Stimulated activated naive CD8-positive, alpha-beta T cell treated with anti-CD3 and anti-CD28 coated beads, Interleukin-15, amount 100 ng/mL, for 72 hours (primary cell): ENCODE measurements around the gene ZC2HC1C.
A peak's percentile ranks its signal among the peaks of the same experiment; 100 is the strongest.
"Not testable (repeated sequence)": the region's sequence is repeated elsewhere in the genome, so short reads cannot be mapped to it uniquely, and the experiment has no call there.

ENCODE experiments used
- ATAC-seq: fragments of 150-1000 bp; cut with Tn5 transposase; 2 replicates; pipeline ENCODE4 v1.10.0; 2021; ENCODE audit warnings: mild to moderate bottlenecking, moderate library complexity
- DNase-seq, 2 donors: peaks; one replicate each; pipeline ENCODE4 v3.0.0; 2021 to 2022
- H3K27ac Mint-ChIP-seq, 2 donors: one replicate each; pipeline ENCODE4 v1.8.0; 2022; ENCODE audit warnings: mild to moderate bottlenecking in 2 of 2, mixed read lengths in 2 of 2, moderate library complexity in 2 of 2
- H3K27me3 Mint-ChIP-seq: one replicate; pipeline ENCODE4 v1.8.0; 2022; ENCODE audit warnings: mixed read lengths
- H3K4me1 Mint-ChIP-seq: one replicate; pipeline ENCODE4 v1.8.0; 2022; ENCODE audit warnings: mild to moderate bottlenecking, mixed read lengths
- H3K4me3 Mint-ChIP-seq, 2 donors: one replicate each; pipeline ENCODE4 v1.8.0; 2022; ENCODE audit warnings: mild to moderate bottlenecking in 2 of 2, mixed read lengths in 2 of 2, moderate library complexity in 1 of 2
- H3K9me3 Mint-ChIP-seq, 2 donors: one replicate each; pipeline ENCODE4 v1.8.0; 2022; ENCODE audit warnings: mixed read lengths in 2 of 2

ZC2HC1C gene

DNA sequence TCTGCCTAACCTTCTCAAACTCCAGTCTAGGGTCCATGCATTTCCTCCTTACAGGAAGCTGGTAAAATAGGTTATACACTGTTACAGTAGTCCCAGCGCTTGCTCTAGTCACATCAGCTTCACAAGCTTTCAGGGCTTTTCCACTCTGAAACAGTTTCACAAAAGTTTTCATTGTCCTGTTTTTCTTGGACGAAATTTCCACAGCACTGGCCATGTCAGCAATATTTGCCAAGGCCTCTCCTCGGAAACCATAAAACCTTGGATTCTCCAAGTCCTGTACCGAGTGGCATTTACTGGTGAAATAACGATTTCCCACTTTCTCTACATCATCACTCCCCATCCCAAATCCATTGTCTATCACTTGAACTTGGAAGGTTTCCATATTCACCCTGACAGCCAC lies 20.3 kb upstream of the ZC2HC1C start:
- H3K4me1 Mint-ChIP-seq, result peaks cover 93% of the 10 kb centered on the region
- no peaks in the 10 kb centered on the region for H3K9me3 Mint-ChIP-seq
- ATAC-seq (no peak), DNase-seq (no peak)
- H3K27ac Mint-ChIP-seq, result no peak overlapping the region
- no peak overlapping the region for H3K4me3 Mint-ChIP-seq
- H3K27me3 Mint-ChIP-seq, result no peaks in the 10 kb centered on the region

DNA sequence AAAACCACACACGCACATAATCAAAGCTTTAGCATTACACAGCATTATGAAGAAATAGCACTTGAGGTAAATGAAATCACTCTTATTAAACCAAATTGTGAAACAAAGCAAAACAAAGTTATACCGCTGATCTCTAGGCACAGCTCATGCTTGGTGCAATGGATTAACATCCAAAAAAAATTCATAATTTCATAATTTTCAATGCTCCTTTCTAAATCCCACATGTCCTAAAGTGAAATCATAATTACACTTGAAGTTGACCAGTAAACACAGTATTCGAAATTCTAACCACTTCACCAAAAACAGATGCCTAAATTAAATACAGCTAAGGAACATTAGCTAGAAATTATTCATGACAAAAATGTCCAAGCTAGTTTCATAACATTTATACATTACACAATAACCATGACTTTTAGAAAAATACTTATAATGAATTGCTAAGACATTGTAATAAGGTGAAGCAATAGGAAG lies 19.7 kb upstream of the ZC2HC1C start:
- DNase-seq (no peak), ATAC-seq (no peak)
- no peaks in the 10 kb centered on the region for H3K9me3 Mint-ChIP-seq
- H3K4me1 Mint-ChIP-seq, result peaks cover 91% of the 10 kb centered on the region
- peak overlapping the region; percentile 89 to 92 for H3K4me3 Mint-ChIP-seq
- no peaks in the 10 kb centered on the region for H3K27me3 Mint-ChIP-seq
- peak overlapping the region; percentile 54 to 87 for H3K27ac Mint-ChIP-seq

DNA sequence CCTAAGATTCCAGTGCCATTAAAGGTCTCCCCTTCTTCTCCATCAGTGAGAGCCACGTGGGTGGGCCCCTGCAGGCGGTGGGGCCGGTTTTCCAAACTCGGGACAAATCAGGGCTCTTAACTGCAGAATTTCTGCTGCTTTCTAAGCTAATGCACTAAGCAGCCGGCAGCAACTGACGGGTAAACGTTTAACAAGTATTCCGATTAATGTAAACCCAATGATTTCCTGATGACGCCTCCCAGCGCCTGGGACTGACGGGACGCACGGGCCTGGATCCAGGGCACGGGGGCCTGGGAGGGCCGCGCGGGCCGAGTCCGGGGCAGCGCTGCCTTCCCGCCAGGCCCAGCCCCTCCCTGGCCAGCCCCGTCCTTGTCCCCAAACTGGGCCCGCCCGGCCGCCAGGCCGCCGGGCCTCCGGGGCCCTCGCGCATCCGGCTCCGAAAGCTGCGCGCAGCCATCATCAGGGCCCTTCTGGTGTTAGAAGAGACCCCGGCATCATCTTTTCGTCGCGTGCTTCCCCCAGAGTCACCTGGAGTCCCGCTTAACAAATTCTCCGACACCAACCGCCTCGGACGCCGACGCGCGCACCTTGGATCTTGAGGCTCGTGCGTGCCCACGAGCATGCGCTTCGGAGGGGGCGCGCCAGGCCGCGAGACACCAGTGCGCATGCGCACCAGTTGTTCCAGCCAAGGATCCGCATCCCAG lies 18.4 kb upstream of the ZC2HC1C start, which contains the start of gene MLH3:
MLH3 (minus strand) TSS at position 616 of the 704 bp plus-strand sequence. CDS start 1,812 bp downstream, outside the sequence.
- peak within 1 kb of the TSS; percentile 89 to 92 for H3K4me3 Mint-ChIP-seq
- H3K27me3 Mint-ChIP-seq, result no peaks in the 10 kb centered on the region
- ATAC-seq (peak; percentile 88), DNase-seq (peak; percentile 73 to 80)
- peak within 1 kb of the TSS; percentile 97 to 99 for H3K27ac Mint-ChIP-seq
- peaks cover 86% of the 10 kb centered on the region for H3K4me1 Mint-ChIP-seq
- no peaks in the 10 kb centered on the region for H3K9me3 Mint-ChIP-seq

DNA sequence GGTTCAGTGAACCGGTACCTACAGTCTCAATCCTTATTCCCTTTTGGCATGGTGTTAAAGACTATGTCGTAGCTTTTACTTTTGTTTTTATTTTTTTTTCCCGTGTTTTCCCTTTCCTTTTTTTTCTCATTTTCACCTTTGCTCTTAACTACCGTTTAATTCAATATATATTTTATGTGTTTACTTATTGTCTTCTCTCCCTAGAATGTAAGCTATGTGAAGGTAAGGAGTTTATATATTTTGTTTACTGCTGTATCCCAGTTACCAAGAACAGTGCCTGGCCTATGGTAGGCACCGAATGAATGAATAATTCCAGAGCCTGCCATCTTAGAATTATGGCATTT lies 17.9 kb upstream of the ZC2HC1C start:
- H3K4me3 Mint-ChIP-seq, result peak overlapping the region; percentile 89 to 92
- H3K4me1 Mint-ChIP-seq, result peaks cover 82% of the 10 kb centered on the region

DNA sequence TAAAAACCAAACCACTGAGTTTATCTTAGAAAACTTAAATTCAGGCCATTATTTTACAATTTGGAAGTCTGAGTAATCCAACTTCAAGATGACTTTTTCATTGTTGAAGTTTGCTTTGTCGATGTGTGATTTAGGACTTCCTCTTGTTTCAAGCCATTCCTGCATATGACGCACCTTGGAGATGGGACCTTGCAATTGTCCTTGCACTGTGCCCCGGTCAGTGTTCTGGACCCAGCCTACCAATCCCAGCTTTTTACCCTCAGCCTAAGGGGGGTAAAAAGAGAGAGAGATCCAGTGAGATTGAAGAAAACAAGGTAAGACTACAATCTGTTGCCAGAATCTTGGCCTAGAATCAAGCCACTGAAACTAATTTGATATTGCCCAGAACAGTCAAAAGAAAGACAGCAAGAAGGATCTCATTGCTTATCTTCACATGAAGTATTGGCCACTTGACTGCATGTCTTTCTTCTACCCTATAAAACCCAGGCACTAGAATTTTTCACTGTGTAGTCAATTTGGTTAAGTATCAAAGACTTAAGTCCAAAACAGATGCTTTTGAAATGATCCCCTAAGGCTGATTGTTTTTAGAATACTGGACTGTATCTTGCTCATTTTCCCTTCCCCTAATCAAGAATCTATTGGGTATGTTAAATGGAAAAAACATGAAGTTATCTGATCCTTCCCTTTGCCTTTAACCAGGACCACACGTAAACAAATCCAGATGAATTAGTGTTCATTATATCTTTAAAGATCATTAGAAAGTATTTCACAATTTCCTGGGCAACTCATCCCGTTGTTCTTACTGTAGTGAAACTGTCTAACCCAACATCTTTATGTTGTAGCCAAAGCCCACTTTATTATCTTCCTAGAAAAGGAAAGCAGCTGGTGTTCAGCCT lies 15.8 kb upstream of the ZC2HC1C start:
- ATAC-seq (no peak), DNase-seq (no peak)
- no peak overlapping the region for H3K4me3 Mint-ChIP-seq
- no peak overlapping the region for H3K27ac Mint-ChIP-seq
- H3K27me3 Mint-ChIP-seq, result no peaks in the 10 kb centered on the region
- H3K4me1 Mint-ChIP-seq, result peaks cover 65% of the 10 kb centered on the region
- no peaks in the 10 kb centered on the region for H3K9me3 Mint-ChIP-seq

More for the DNA sequence above, 17.9 kb upstream of the ZC2HC1C start:
- Mint-ChIP-seq H3K9me3 (no peaks in the 10 kb centered on the region), H3K27ac (peak overlapping the region; percentile 97 to 99), H3K27me3 (no peaks in the 10 kb centered on the region)
- ATAC-seq, result no peak
- no peak for DNase-seq

DNA sequence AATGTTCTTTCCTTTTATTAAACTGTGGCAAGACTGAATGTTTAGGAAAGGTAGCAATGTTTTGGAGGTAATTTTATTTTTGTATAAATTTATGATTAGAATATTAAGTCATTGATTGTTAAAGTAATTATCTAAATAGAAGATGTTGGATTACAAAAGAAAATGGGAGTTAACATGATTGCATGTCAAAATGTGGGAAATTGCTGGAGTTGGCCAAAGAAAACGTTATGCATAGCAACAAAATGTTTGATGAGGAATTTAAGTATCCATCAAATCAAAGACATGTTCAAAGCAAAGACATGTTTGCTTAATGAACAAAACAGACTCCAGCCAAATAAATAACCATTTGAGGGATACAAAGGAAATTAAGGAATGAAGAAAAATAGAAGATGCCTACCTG lies 15.0 kb upstream of the ZC2HC1C start:
- H3K4me3 Mint-ChIP-seq, result no peak overlapping the region
- ATAC-seq, result no peak
- peaks cover 62% of the 10 kb centered on the region for H3K4me1 Mint-ChIP-seq
- no peak for DNase-seq
- no peak overlapping the region for H3K27ac Mint-ChIP-seq
- H3K9me3 Mint-ChIP-seq, result no peaks in the 10 kb centered on the region
- H3K27me3 Mint-ChIP-seq, result no peaks in the 10 kb centered on the region

DNA sequence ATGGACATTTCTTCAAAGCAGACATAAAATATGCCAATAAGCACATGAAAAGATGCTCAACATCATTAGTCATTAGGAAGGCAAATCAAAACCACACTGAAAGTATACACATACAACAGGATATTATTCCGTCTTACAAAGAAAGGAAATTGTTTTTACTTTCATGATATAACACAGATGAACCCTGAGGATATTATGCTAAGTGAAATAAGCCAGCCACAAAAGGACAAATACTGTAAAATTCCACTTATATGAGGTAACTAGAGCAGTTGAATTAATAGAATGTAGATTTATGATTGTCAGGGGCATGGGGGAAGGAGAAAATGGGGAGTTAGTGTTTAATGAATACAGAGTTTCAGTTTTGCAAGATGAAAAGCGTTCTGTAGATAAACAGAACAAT lies 9.8 kb upstream of the ZC2HC1C start:
- no peak overlapping the region for H3K4me3 Mint-ChIP-seq
- ATAC-seq, result no peak
- no peak for DNase-seq
- H3K4me1 Mint-ChIP-seq, result peaks cover 42% of the 10 kb centered on the region
- no peak overlapping the region for H3K27ac Mint-ChIP-seq
- H3K27me3 Mint-ChIP-seq, result no peaks in the 10 kb centered on the region
- no peaks in the 10 kb centered on the region for H3K9me3 Mint-ChIP-seq

DNA sequence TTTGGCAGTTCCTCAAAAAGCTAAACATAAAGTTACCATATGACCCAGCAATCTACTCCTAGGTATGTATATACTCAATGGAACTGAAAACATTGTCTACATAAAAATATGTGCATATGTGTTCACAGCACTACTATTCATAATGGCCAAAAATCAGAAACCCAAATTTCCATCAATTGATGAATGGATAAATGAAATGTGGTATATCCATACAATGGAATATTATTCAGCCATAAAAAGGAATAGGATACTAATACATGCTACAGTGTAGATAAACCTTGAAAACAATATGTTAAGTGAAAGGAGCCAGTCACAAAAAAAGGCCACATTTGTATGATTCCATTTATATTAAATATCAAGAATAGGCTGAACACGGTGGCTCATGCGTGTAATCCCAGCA lies 9.0 kb upstream of the ZC2HC1C start:
- peaks cover 39% of the 10 kb centered on the region for H3K4me1 Mint-ChIP-seq
- no peak overlapping the region for H3K4me3 Mint-ChIP-seq

DNA sequence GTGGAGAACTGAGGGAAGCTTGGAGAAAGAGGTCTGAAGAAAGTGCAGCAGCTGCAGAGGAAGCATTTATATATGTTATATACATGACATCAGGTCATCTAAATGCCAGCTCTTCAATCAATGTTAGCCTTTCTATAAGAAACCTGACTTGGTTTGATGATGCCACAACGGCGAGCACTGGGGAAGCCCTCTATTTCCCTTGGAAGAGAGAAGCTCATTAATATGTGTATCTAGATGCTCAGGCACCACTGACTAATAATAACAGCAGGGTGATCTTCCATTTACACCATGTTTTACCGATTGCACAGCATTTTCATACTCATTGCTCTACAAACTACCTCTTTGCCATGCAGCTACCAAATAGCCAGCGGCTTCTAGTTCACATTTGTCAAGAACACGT lies 6.4 kb upstream of the ZC2HC1C start:
- peaks cover 29% of the 10 kb centered on the region for H3K4me1 Mint-ChIP-seq
- no peaks in the 10 kb centered on the region for H3K9me3 Mint-ChIP-seq
- peak overlapping the region; percentile 96 to 99 for H3K4me3 Mint-ChIP-seq
- peak overlapping the region; percentile 95 to 98 for H3K27ac Mint-ChIP-seq
- peak; percentile 29 for ATAC-seq
- H3K27me3 Mint-ChIP-seq, result no peaks in the 10 kb centered on the region
- no peak for DNase-seq

More for the DNA sequence above, 9.0 kb upstream of the ZC2HC1C start:
- Mint-ChIP-seq H3K9me3 (no peaks in the 10 kb centered on the region), H3K27me3 (no peaks in the 10 kb centered on the region), H3K27ac (no peak overlapping the region)
- no peak for DNase-seq
- ATAC-seq, result no peak

DNA sequence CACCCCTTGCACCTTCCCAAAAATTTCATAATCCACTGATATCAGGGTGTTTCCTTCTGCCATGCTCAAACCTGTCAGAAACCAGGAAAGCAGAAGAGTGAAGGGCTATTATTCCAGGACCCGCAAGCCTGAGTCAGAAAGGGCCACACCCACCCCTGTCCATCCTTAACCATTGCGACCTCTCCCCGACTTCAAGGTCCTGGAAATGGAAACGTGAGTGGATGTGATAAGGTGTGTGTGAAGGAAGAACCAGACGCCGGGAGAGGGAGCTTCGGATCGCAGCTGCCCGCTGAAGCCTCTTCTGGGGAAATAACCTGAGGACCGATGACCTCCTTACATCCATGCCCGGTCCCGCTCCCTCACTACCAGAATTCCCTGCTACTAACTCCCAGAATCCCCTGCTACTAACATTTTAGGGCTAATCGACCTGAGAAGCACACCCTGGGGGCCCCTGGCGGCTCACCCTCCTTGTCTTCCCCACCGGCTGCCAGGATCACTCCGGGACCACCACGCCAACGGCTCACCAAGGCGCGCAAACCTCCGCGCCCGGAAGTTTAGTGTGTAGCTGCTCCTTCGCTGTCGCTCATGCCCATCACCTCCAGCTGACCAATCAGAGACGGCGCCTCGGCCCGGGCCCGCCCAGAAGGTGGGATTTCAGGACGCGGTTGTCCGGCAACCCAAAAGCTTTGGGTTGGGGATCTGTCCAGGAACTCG lies 5.8 kb upstream of the ZC2HC1C start, which contains the start of gene ACYP1:
ACYP1 (minus strand) TSS at position 534 of the 714 bp plus-strand sequence; CDS start at position 63, 471 bp downstream.
- ATAC-seq, result peak; percentile 99
- Mint-ChIP-seq H3K9me3 (no peaks in the 10 kb centered on the region), H3K27ac (peak within 1 kb of the TSS; percentile 95 to 98), H3K27me3 (no peaks in the 10 kb centered on the region), H3K4me3 (peak within 1 kb of the TSS; percentile 96 to 99), H3K4me1 (peaks cover 29% of the 10 kb centered on the region)
- DNase-seq, result peak; percentile 89 to 91

DNA sequence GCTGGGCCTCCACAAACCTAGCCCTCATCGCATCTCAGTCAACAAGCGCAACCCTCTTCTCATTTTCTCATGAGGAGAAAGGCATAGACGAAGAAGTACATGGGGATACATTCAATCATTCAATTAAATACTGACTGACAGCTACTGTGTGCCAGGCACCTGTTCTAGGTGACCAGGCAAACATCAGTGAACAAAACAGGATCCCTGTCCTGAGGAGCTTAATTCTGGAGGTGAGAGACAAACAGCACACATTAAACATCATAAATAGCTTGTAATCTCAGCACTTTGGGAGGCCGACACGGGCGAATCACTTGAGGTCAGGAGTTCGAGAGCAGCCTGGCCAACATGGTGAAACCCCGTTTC lies 5.3 kb upstream of the ZC2HC1C start:
- no peaks in the 10 kb centered on the region for H3K27me3 Mint-ChIP-seq
- peak overlapping the region; percentile 96 to 99 for H3K4me3 Mint-ChIP-seq
- H3K9me3 Mint-ChIP-seq, result no peaks in the 10 kb centered on the region
- ATAC-seq (peak; percentile 44), DNase-seq (no peak)
- H3K4me1 Mint-ChIP-seq, result peaks cover 29% of the 10 kb centered on the region
- H3K27ac Mint-ChIP-seq, result peak overlapping the region in 1 of 2 donors; percentile 98

DNA sequence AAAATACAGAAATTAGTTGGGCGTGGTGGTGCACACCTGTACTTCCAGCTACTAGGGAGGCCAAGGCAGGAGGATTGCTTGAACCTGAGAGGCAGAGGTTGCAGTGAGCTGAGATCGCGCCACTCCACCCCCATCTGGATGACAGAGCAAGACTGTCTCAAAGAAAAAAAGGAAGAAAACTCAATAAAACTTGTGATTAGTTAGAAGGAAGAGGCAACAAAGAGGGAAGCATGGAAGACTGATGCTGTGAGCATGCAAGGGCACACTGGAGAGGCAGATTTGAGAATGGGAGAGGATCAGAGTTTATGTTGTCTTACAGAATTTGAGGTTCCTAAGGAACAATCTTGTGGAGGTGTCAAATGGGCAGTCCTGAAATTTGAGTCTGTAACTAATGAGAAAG lies 2.8 kb upstream of the ZC2HC1C start:
- Mint-ChIP-seq H3K4me3 (no peak overlapping the region), H3K27ac (no peak overlapping the region), H3K27me3 (no peaks in the 10 kb centered on the region), H3K4me1 (peaks cover 22% of the 10 kb centered on the region), H3K9me3 (no peaks in the 10 kb centered on the region)
- ATAC-seq (no peak), DNase-seq (no peak)

DNA sequence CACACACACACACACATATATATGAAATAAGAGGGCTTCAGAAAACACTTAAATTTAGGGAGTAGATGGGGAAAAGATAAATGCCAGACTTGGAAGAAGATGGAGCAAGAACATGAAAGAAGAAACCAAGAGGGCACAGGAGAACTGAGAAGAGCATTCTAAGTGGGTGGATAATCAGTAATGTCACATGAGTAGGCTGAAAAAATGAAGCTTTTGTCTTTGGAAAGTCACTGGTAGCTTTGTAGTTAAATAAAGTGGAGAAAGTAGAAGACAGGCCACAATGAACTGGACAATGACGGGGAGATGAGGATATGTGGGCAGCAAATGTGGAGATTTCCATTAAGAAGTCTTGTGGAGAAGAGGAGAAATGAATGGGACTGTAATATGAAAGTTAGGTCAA lies 2.2 kb upstream of the ZC2HC1C start:
- no peak overlapping the region for H3K27ac Mint-ChIP-seq
- no peak overlapping the region for H3K4me3 Mint-ChIP-seq
- H3K27me3 Mint-ChIP-seq, result no peaks in the 10 kb centered on the region
- H3K9me3 Mint-ChIP-seq, result no peaks in the 10 kb centered on the region
- ATAC-seq, result no peak
- DNase-seq, result no peak
- H3K4me1 Mint-ChIP-seq, result peaks cover 22% of the 10 kb centered on the region

DNA sequence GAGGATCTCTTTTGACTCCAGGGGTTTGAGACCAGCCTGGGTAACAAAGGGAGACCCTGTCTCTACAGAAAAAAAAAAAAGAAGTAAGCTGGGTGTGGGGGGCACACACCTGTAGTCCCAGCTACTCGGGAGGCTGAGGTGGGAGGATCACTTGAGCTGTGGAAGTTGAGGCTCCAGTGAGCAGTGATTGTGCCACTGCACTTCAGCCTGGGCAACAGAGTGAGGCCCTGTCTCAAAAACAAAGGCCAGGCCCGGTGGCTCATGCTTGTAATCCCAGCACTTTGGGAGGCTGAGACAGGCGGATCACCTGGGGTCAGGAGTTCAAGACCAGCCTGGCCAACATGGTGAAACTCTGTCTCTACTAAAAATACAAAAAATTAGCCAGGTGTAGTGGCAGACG lies 1.7 kb upstream of the ZC2HC1C start:
- not testable (repeated sequence) for DNase-seq, H3K9me3 Mint-ChIP-seq, ATAC-seq, H3K27ac Mint-ChIP-seq, H3K4me3 Mint-ChIP-seq, H3K27me3 Mint-ChIP-seq
- peaks cover 19% of the 10 kb centered on the region for H3K4me1 Mint-ChIP-seq

DNA sequence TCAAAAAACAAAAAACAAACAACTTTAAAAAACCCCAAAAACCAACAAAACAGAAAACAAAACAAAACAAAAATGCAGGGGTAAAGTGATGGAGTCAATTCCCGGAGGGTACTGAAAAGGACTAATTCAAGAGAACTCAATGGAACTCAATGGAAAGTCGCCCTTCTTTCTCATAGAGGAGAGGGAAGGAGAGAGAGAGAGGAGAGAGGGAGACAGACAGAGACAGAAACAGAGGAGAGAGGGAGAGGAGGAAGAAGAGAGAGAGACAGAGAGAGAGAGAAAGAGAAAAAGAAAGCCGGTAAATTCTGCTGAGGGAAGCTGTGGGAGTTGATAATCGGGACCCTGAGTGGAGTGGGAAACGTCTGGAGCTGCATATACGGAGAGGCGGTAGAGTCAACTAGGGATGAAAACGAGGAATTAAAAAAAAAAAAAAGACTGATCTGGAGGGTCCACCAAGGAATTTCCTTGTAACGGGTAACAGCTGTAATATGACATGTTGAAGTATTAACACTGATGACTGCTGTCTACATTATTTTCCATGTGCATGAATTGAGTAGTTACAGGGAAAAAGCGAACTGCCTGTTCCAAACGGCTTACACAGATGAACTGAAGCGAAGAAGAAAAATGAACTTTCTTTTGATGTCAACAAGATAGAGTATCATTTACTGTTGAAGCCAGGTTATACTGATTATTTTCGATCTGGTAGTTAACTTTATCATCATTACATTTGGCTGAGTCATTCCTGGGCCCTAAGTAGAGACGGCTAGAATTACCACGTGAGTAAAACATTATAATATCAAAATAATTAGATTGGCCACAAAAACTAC lies 934 bp upstream of the ZC2HC1C start:
- H3K9me3 Mint-ChIP-seq, result no peaks in the 10 kb centered on the region
- ATAC-seq, result no peak

More for the DNA sequence above, 934 bp upstream of the ZC2HC1C start:
- Mint-ChIP-seq H3K27ac (peak overlapping the region in 1 of 2 donors; percentile 81), H3K4me1 (peaks cover 12% of the 10 kb centered on the region), H3K4me3 (no peak overlapping the region), H3K27me3 (no peaks in the 10 kb centered on the region)
- DNase-seq, result no peak
